GM18951 (cell line): Measurements from ENCODE around the gene GLG1.
"Not testable (repeated sequence)": the region's sequence is repeated elsewhere in the genome, so short reads cannot be mapped to it uniquely, and the experiment has no call there.

Experiments
- POLR2A ChIP-seq: IDR thresholded peaks from 4 replicates; pipeline ENCODE4 v1.6.1; 2011; ENCODE audit warnings: mild to moderate bottlenecking; ENCODE audit not compliant: insufficient read length, insufficient read depth; ENCODE audit errors: extremely low read depth
- in situ Hi-C: fragments of 300-500 bp; cut with MboI; formaldehyde crosslinking; loops from one replicate; pipeline ENCODE4 v1.12.0; 2022; ENCODE audit warnings: low sequenced_read_pairs, mixed read lengths, inconsistent platforms; ENCODE audit not compliant: unreplicated experiment

The GLG1 gene

GRCh38 chr16:74557275-74557674, 49.6 kb downstream of the GLG1 start:
- TF ChIP-seq POLR2A: no peak

GRCh38 chr16:74556375-74556922, 50.5 kb downstream of the GLG1 start:
- TF ChIP-seq POLR2A: no peak
- in situ Hi-C loops: no loop called here

More at GRCh38 chr16:74557275-74557674, 49.6 kb downstream of the GLG1 start:
- in situ Hi-C loops: no loop called here

- in situ Hi-C loops: not testable (repeated sequence)
Observed at GRCh38 chr16:74552357-74552756, 54.6 kb downstream of the GLG1 start.

GRCh38 chr16:74550227-74551019, 56.5 kb downstream of the GLG1 start:
- in situ Hi-C loops: not testable (repeated sequence)

GRCh38 chr16:74546112-74546511, 60.8 kb downstream of the GLG1 start:
- in situ Hi-C loops: not testable (repeated sequence)

GRCh38 chr16:74542911-74543578, 63.9 kb downstream of the GLG1 start:
- in situ Hi-C loops: not testable (repeated sequence)

- in situ Hi-C loops: not testable (repeated sequence)
Observed at GRCh38 chr16:74540663-74541062, 66.3 kb downstream of the GLG1 start.

- in situ Hi-C loops: not testable (repeated sequence)
Observed at GRCh38 chr16:74538801-74539200, 68.1 kb downstream of the GLG1 start.

- in situ Hi-C loops: not testable (repeated sequence)
Observed at GRCh38 chr16:74537746-74538145, 69.2 kb downstream of the GLG1 start.

GRCh38 chr16:74534650-74535049, 72.3 kb downstream of the GLG1 start:
- in situ Hi-C loops: not testable (repeated sequence)

- no peak for TF ChIP-seq POLR2A
- in situ Hi-C loops: no loop called here
Observed at GRCh38 chr16:74524926-74525325, 82.0 kb downstream of the GLG1 start.

- in situ Hi-C loops: no loop called here
Observed at GRCh38 chr16:74524117-74524516, 82.8 kb downstream of the GLG1 start.

GRCh38 chr16:74523706-74524105, 83.2 kb downstream of the GLG1 start:
- in situ Hi-C loops: not testable (repeated sequence)

More at GRCh38 chr16:74524117-74524516, 82.8 kb downstream of the GLG1 start:
- no peak for TF ChIP-seq POLR2A

- no peak for TF ChIP-seq POLR2A
- in situ Hi-C loops: no loop called here
Observed at GRCh38 chr16:74522160-74522559, 84.8 kb downstream of the GLG1 start.

- TF ChIP-seq POLR2A: no peak
- in situ Hi-C loops: no loop called here
Observed at GRCh38 chr16:74521691-74522090, 85.2 kb downstream of the GLG1 start.

- in situ Hi-C loops: not testable (repeated sequence)
Observed at GRCh38 chr16:74518934-74519333, 88.0 kb downstream of the GLG1 start.
